NCI-H1048 (cell line): Measurements from ENCODE around the gene ANGPTL2.

ENCODE experiments used
- DNase-seq: peaks from one replicate; lab custom pipeline; 2025; lab: John Stamatoyannopoulos, UW

ANGPTL2 gene

DNA sequence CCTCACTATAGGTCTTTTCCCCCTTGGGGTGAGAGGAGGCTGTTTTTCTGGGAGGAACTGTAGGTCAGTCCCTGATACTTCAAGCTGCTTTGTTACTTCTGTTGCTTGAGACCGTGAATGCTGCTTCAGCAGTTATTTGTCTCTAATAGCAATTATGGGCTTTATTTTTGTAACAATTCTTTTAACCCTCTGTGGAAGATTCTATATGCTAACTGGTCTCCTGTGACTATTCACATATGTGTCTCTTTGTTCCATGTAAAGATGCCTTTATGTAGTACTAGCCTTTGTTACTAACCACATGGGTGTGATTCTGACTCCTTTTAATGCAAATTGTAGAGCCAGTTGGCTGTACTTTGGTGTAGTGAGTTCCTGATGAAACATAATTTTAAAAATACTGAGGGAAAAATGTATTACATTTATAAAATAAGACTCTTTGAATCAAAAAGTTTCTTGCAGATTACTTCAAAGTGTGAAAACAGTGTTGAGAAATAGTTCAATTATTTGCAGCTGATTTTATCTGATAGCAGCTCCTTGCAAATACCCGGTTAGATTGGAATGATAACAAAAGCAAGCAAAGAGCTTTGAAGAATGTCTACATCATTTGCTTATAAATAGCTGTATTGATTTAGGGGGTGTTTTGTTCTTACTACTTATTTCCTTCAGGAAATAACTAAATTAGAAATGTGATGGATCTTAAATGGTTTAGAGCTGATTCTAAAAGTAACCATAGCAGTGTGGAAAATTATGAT lies 46.6 kb downstream of the ANGPTL2 start:
- no peak for DNase-seq

DNA sequence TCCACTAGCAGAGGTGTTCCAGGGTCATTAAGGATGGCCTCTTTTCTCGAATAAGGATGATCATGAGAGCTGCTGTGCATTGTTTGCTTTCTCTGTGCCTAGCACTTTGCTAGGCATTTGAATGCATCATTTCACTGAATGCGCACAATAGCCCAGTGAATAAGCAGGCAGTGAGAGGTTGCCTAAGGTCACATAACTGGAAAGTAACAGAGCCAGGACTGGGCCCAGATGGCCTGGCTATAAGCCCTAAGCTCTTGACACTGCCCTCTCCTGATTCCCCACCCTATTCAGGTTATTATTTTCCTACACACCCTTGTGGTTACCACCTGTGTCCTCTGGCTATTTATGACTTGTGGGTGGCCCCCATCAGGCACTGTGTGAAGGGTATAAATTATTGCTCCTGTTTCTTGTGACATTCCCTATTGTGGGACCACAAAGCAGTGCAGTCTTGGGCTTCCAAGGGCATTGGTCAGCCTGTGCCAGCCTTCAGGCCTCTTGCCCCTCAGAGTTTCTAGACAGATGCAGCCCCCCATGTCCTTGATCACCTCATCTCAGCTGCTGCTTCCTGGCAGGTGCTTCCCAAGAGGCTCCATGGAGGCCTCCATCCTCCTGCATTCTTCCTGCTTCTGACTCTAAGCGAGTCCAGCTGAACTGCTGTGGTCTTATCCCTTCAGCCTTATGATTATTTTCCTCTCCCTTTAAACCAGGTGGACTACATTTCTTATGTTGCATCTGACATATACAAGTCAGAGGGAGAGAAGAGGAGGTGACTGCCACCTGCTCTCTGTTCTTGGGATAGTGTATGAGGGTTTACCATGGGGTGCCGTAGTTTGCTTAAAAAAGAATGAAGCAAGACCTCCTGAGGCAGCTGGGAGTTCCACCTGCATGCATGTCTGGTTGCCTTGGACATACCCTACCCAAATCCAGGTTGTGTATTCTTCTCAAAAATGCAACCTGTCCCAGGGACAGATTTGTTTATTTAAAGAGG lies 47.6 kb downstream of the ANGPTL2 start:
- DNase-seq, result no peak

- DNase-seq, result no peak
These were observed 54.7 kb downstream of the ANGPTL2 start for GRCh38 chr9:127067603-127068220.

- DNase-seq, result no peak
These were observed 55.6 kb downstream of the ANGPTL2 start for GRCh38 chr9:127066851-127067136.

- DNase-seq, result no peak
These were observed 56.2 kb downstream of the ANGPTL2 start for GRCh38 chr9:127066060-127066850.

DNA sequence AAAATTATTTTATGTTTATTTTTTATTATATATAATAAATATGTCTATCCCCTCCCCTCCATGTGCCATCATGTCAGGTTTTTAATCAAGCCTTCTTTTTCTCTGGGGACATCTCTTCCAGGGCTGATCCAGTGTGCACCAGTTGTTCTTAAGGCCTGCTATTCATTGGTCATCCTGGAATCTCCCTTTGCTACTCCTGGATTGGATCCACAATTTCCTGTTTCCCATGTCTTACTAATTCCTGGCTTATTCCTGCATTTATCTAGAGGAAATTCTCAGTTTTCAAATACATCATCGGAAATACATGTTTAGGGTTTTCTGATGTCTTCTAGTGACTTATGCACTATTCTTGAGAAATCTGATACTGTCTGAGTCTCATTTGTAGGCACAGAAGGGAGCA lies 56.8 kb downstream of the ANGPTL2 start:
- DNase-seq, result no peak

DNA sequence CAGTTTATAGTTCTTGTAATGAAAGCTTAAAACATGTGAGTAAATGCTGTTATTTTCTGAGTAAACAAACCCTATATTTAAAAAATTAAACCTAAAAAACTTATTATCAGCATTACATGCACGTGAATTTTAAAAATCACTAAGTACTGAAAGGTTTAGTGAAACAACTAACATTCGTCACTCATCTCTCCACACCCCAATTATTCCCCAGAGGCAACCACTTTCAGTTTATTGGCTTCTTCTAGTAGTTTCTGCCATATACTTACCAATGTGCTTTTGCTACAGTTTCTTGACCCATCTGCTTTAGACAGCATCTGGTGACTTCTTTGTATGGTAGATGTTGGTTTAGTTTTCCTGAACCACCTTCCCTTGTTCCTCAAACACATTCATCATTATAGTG lies 58.1 kb downstream of the ANGPTL2 start:
- no peak for DNase-seq

- no peak for DNase-seq
These were observed 61.0 kb downstream of the ANGPTL2 start for GRCh38 chr9:127061411-127061810.

DNA sequence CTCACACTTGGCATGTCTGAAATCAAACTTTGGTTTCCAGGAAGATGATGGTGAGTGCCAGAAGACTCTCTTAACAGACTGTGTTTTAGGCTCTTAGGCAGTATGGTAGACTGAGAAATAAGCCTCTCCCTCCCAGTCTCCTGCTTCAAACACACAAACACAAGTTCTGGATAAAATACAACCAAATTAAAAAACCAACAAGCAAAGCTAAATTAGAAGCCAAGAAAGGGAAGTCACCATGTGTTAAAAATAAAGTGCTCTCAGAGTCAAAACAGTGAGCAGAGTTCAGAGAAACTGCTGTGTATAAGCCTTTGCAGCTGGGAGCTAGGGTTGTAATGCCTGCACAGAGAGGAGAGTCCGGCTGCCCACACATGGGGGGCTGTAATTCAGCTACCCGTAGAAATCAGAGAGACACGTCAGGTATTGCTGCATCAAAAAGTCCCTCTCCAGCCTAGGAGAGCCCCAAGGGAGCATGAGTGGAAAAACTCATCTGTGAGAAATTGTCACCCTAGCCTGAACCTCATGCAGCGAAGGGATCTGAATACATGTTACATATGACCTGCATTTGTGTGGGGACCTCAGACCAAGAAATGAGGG lies 62.6 kb downstream of the ANGPTL2 start:
- no peak for DNase-seq

GRCh38 chr9:127059030-127059429 lies 63.4 kb downstream of the ANGPTL2 start:
- DNase-seq, result no peak

- no peak for DNase-seq
These were observed 63.8 kb downstream of the ANGPTL2 start for GRCh38 chr9:127058645-127059021.

- DNase-seq, result no peak
These were observed 64.3 kb downstream of the ANGPTL2 start for GRCh38 chr9:127058011-127058644.

DNA sequence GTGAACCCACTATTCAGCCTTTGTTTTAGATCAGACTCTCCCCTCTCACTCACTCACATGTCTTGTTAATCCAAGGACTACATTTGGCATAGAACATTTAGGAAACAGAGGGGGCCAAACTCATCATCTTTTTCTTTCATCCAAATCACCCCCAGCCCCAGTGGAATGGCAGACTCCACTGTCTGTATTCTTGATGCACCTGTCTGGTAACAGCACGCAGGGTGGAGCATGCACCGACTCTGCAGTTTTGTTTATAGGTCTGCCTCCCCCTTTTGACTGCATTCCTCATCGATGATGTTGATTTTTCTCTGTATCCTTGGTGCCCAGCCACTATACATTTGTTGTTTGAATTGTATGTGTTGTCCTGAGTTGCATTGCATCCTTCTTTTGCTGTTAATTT lies 66.0 kb downstream of the ANGPTL2 start:
- no peak for DNase-seq

DNA sequence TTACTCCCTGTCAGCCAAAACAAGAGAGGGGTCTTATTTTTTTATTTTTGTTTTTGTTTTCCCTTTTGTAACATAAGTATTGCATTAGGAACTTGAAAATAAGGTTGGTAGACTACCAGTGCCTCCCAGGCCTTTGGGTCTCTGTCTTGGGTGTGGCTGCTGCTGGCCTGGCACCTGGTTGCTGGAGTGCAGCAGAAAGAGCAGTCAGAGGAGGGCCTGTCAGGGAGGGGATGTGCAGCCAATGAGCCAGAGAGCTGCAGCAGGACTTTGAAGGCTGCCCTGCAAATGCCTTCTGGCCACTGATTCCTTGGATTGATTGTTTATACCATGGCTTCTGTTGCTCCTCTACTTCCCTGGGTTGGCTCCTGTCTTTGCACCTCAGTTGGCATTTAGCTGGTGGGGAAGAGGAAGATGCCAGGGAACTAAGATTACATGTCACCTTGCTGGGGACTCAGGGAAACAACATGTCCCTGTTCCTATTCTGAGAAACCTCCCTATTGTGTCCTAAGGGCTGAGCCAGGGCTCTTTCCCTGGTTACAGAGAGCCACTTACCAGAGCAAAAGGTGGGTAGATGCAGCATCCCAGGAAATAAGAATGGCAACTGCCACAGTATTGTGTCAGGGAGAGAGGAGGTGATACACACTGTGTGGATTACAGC lies 66.6 kb downstream of the ANGPTL2 start:
- DNase-seq, result no peak

- no peak for DNase-seq
These were observed 68.5 kb downstream of the ANGPTL2 start for GRCh38 chr9:127053960-127054359.

- no peak for DNase-seq
These were observed 69.2 kb downstream of the ANGPTL2 start for GRCh38 chr9:127053057-127053821.

- DNase-seq, result no peak
These were observed 70.4 kb downstream of the ANGPTL2 start for GRCh38 chr9:127051881-127052595.

DNA sequence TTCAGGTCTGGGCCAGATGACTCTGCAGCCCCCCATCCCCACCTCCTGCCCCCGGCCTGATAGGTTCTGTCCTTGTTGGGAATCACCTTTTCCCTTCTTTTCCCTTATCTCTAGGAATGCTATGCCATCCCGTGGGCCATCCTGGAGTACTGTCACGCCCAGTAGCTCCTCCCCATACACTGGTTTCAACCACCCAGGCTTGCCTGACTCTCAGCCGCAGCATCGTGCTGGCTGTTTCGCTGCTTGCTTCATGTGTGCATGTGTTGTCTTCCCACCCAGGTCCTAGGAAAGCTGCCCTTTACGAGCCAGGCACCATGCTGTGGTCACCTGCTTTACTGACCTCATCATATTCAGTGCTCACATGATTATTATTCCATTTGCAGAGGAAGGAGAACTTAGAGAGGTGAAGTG lies 71.8 kb downstream of the ANGPTL2 start:
- DNase-seq, result no peak

DNA sequence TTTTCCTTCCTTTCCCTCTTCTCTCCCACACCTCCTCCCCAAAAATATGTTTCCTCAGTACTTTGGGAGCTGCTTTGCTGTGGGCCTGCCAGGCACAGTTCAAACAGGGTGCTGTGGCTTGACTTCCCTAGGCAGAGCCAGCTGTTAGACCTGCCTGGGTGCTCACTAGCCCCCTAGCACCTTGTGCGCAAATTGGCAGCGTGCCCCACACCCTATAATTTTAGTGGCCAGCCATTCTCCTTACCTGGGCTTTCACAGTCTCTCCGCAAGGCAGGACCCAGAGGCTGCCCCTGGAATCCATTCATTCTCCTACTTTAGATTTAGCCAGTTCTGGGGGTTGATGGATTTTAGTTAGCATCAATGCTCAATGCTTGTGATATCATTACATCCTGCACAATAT lies 72.3 kb downstream of the ANGPTL2 start:
- DNase-seq, result no peak
